Activated CD8-positive, alpha-beta memory T cell treated with anti-CD3 and anti-CD28 coated beads, Interleukin-2, amount 10 ng/mL, durations not matched to agents 7 days and 5 days (primary cell): ENCODE measurements around the gene PDIA4. TPM values are rescaled to one million over a fixed set of nuclear protein-coding genes. Genes with fewer than 3 reads are reported as not detected.
A peak's percentile ranks its signal among the peaks of the same experiment; 100 is the strongest.
"Not testable (repeated sequence)": the region's sequence is repeated elsewhere in the genome, so short reads cannot be mapped to it uniquely, and the experiment has no call there.

Source experiments
- ATAC-seq: fragments of 150-1000 bp; cut with Tn5 transposase; one replicate; pipeline ENCODE4 v1.10.0; 2021; ENCODE audit warnings: moderate library complexity
- CTCF ChIA-PET: fragments of 350-600 bp; sonication (Branson Sonifier 250); formaldehyde crosslinking; loops from one replicate; lab custom pipeline; 2021; ENCODE audit warnings: antibody characterized with exemption; lab: Charles Lee
- DNase-seq: peaks from one replicate; pipeline ENCODE4 v3.0.0-alpha.2; 2020
- H3K27ac Mint-ChIP-seq: one replicate; pipeline ENCODE4 v1.8.0; 2021; ENCODE audit warnings: mild to moderate bottlenecking, mixed read lengths
- H3K27me3 Mint-ChIP-seq: one replicate; pipeline ENCODE4 v1.8.0; 2021; ENCODE audit warnings: mixed read lengths
- H3K36me3 Mint-ChIP-seq: one replicate; pipeline ENCODE4 v1.8.0; 2021; ENCODE audit warnings: mild to moderate bottlenecking, mixed read lengths
- H3K4me1 Mint-ChIP-seq: one replicate; pipeline ENCODE4 v1.8.0; 2021; ENCODE audit warnings: mixed read lengths
- H3K4me3 Mint-ChIP-seq: one replicate; pipeline ENCODE4 v1.8.0; 2021; ENCODE audit warnings: mild to moderate bottlenecking, moderate library complexity, mixed read lengths
- H3K9me3 Mint-ChIP-seq: one replicate; pipeline ENCODE4 v1.8.0; 2022; ENCODE audit warnings: low read depth, mixed read lengths
- total RNA-seq, 2 experiments: library from RNA; stranded (reverse); gene quantifications; one replicate each; pipeline ENCODE4 v1.2.3, GENCODE V29; 2021

Gene PDIA4
- total RNA-seq, 2 experiments from 2014 or later: 82.3 to 99.4 TPM

GRCh38 chr7:149053885-149054284 is 25.6 kb upstream of the PDIA4 start:
- Mint-ChIP-seq H3K27me3 (peaks cover 2% of the 10 kb centered on the region), H3K4me3 (no peak overlapping the region), H3K4me1 (peaks cover 3% of the 10 kb centered on the region), H3K27ac (no peak overlapping the region), H3K36me3 (no peaks in the 10 kb centered on the region), H3K9me3 (no peaks in the 10 kb centered on the region)
- DNase-seq: no peak
- no peak for ATAC-seq
- CTCF ChIA-PET: interaction anchor here (1.5 kb wide), 1 partner anchor 12 kb away, joined by 5 read pairs; no protein-coding TSS in a partner anchor

GRCh38 chr7:149053384-149053783 is 25.1 kb upstream of the PDIA4 start:
- peaks cover 3% of the 10 kb centered on the region for H3K4me1 Mint-ChIP-seq
- CTCF ChIA-PET: interaction anchor here (1.5 kb wide), 1 partner anchor 12 kb away, joined by 5 read pairs; no protein-coding TSS in a partner anchor
- DNase-seq (no peak), ATAC-seq (no peak)
- no peaks in the 10 kb centered on the region for H3K9me3 Mint-ChIP-seq
- H3K27ac Mint-ChIP-seq: no peak overlapping the region
- no peak overlapping the region for H3K4me3 Mint-ChIP-seq
- H3K36me3 Mint-ChIP-seq: no peaks in the 10 kb centered on the region
- H3K27me3 Mint-ChIP-seq: peaks cover 2% of the 10 kb centered on the region

GRCh38 chr7:149050941-149051340 is 22.6 kb upstream of the PDIA4 start:
- Mint-ChIP-seq H3K27ac (no peak overlapping the region), H3K4me1 (peaks cover 3% of the 10 kb centered on the region), H3K36me3 (no peaks in the 10 kb centered on the region), H3K4me3 (no peak overlapping the region), H3K9me3 (no peaks in the 10 kb centered on the region), H3K27me3 (peaks cover 5% of the 10 kb centered on the region)
- CTCF ChIA-PET: interaction anchor here (1.4 to 2.5 kb wide), 2 partner anchors 15 to 46 kb away, joined by 3 to 17 read pairs; no protein-coding TSS in a partner anchor
- ATAC-seq (no peak), DNase-seq (no peak)

GRCh38 chr7:149048805-149049204 is 20.5 kb upstream of the PDIA4 start:
- Mint-ChIP-seq H3K27ac (no peak overlapping the region), H3K27me3 (peaks cover 5% of the 10 kb centered on the region), H3K9me3 (no peaks in the 10 kb centered on the region), H3K4me3 (no peak overlapping the region), H3K4me1 (peaks cover 3% of the 10 kb centered on the region), H3K36me3 (no peaks in the 10 kb centered on the region)
- DNase-seq (no peak), ATAC-seq (no peak)
- CTCF ChIA-PET: interaction anchor here (0.9 to 1.5 kb wide), 3 partner anchors 17 to 43 kb away, joined by 3 to 6 read pairs (median 3); no protein-coding TSS in a partner anchor

- Mint-ChIP-seq H3K4me1 (peaks cover 3% of the 10 kb centered on the region), H3K27me3 (peaks cover 5% of the 10 kb centered on the region), H3K9me3 (no peaks in the 10 kb centered on the region), H3K36me3 (no peaks in the 10 kb centered on the region), H3K4me3 (no peak overlapping the region), H3K27ac (no peak overlapping the region)
- CTCF ChIA-PET: interaction anchor here (2.5 kb wide), 1 partner anchor 19 kb away, joined by 9 read pairs; no protein-coding TSS in a partner anchor
- ATAC-seq (no peak), DNase-seq (no peak)
These were observed 18.1 kb upstream of the PDIA4 start for GRCh38 chr7:149046416-149046815.

GRCh38 chr7:149043936-149044335 is 15.6 kb upstream of the PDIA4 start:
- ATAC-seq: no peak
- no peak for DNase-seq
- Mint-ChIP-seq H3K4me3 (no peak overlapping the region), H3K27me3 (peaks cover 9% of the 10 kb centered on the region), H3K9me3 (no peaks in the 10 kb centered on the region), H3K36me3 (no peaks in the 10 kb centered on the region), H3K27ac (no peak overlapping the region), H3K4me1 (no peaks in the 10 kb centered on the region)
- CTCF ChIA-PET: no interaction called here

GRCh38 chr7:149041350-149041749 is 13.0 kb upstream of the PDIA4 start:
- H3K27me3 Mint-ChIP-seq: peaks cover 6% of the 10 kb centered on the region
- CTCF ChIA-PET: no interaction called here
- H3K4me1 Mint-ChIP-seq: peaks cover 9% of the 10 kb centered on the region

GRCh38 chr7:149038641-149039040 is 10.3 kb upstream of the PDIA4 start:
- H3K4me3 Mint-ChIP-seq: not testable (repeated sequence)

More at GRCh38 chr7:149041350-149041749, 13.0 kb upstream of the PDIA4 start:
- Mint-ChIP-seq H3K9me3 (peaks cover 4% of the 10 kb centered on the region), H3K4me3 (no peak overlapping the region), H3K27ac (no peak overlapping the region), H3K36me3 (peaks cover 11% of the 10 kb centered on the region)
- ATAC-seq (no peak), DNase-seq (no peak)

GRCh38 chr7:149036676-149037075 is 8.4 kb upstream of the PDIA4 start:
- Mint-ChIP-seq H3K36me3 (peaks cover 16% of the 10 kb centered on the region), H3K4me1 (peaks cover 9% of the 10 kb centered on the region), H3K4me3 (no peak overlapping the region), H3K27me3 (peaks cover 4% of the 10 kb centered on the region), H3K27ac (no peak overlapping the region), H3K9me3 (peaks cover 9% of the 10 kb centered on the region)
- DNase-seq (no peak), ATAC-seq (no peak)
- CTCF ChIA-PET: interaction anchor here (1.9 kb wide), 1 partner anchor 31 kb away, joined by 4 read pairs; no protein-coding TSS in a partner anchor

More at GRCh38 chr7:149038641-149039040, 10.3 kb upstream of the PDIA4 start:
- not testable (repeated sequence) for H3K4me1 Mint-ChIP-seq, H3K27ac Mint-ChIP-seq, ATAC-seq, H3K9me3 Mint-ChIP-seq, H3K27me3 Mint-ChIP-seq, DNase-seq
- CTCF ChIA-PET: interaction anchor here (1.9 kb wide), 1 partner anchor 33 kb away, joined by 4 read pairs; no protein-coding TSS in a partner anchor
- peaks cover 16% of the 10 kb centered on the region for H3K36me3 Mint-ChIP-seq

- peaks cover 3% of the 10 kb centered on the region for H3K27me3 Mint-ChIP-seq
- peaks cover 5% of the 10 kb centered on the region for H3K9me3 Mint-ChIP-seq
- ATAC-seq (no peak), DNase-seq (no peak)
- H3K36me3 Mint-ChIP-seq: peaks cover 5% of the 10 kb centered on the region
- CTCF ChIA-PET: interaction anchor here (8.5 kb wide), 1 partner anchor 34 kb away, joined by 48 read pairs; no protein-coding TSS in a partner anchor
- no peak overlapping the region for H3K27ac Mint-ChIP-seq
- peaks cover 18% of the 10 kb centered on the region for H3K4me1 Mint-ChIP-seq
- no peak overlapping the region for H3K4me3 Mint-ChIP-seq
These were observed 3.1 kb upstream of the PDIA4 start for GRCh38 chr7:149031353-149031910.

GRCh38 chr7:149030439-149030838 is 2.1 kb upstream of the PDIA4 start:
- not testable (repeated sequence) for ATAC-seq, H3K36me3 Mint-ChIP-seq, H3K27ac Mint-ChIP-seq, DNase-seq, H3K27me3 Mint-ChIP-seq, H3K4me3 Mint-ChIP-seq, H3K9me3 Mint-ChIP-seq
- CTCF ChIA-PET: interaction anchor here (0.6 to 8.5 kb wide), 4 partner anchors 8 to 37 kb away, joined by 3 to 48 read pairs (median 8); no protein-coding TSS in a partner anchor
- H3K4me1 Mint-ChIP-seq: peaks cover 27% of the 10 kb centered on the region

- H3K27ac Mint-ChIP-seq: peak overlapping the region; percentile 90
- CTCF ChIA-PET: interaction anchor here (0.8 to 8.5 kb wide), 9 partner anchors 18 to 168 kb away, joined by 3 to 48 read pairs (median 3); partner anchors contain the start of gene ZNF282
- peaks cover 39% of the 10 kb centered on the region for H3K4me1 Mint-ChIP-seq
- DNase-seq (no peak), ATAC-seq (no peak)
- H3K4me3 Mint-ChIP-seq: peak overlapping the region; percentile 94
- H3K9me3 Mint-ChIP-seq: no peaks in the 10 kb centered on the region
- peaks cover 5% of the 10 kb centered on the region for H3K36me3 Mint-ChIP-seq
- peaks cover 3% of the 10 kb centered on the region for H3K27me3 Mint-ChIP-seq
These were observed 527 bp downstream of the PDIA4 start for GRCh38 chr7:149027611-149028345.

- Mint-ChIP-seq H3K9me3 (no peaks in the 10 kb centered on the region), H3K4me1 (peaks cover 43% of the 10 kb centered on the region), H3K36me3 (peaks cover 5% of the 10 kb centered on the region), H3K4me3 (peak overlapping the region; percentile 94), H3K27ac (peak overlapping the region; percentile 90), H3K27me3 (peaks cover 3% of the 10 kb centered on the region)
- DNase-seq: no peak
- ATAC-seq: no peak
- CTCF ChIA-PET: interaction anchor here (1.2 to 8.5 kb wide), 6 partner anchors 18 to 168 kb away, joined by 3 to 48 read pairs (median 4); partner anchors contain the start of gene ZNF282
These were observed 1.2 kb downstream of the PDIA4 start for GRCh38 chr7:149027055-149027454.
